ENCODE data around the gene CERS6. TPM values are rescaled to one million over a fixed set of nuclear protein-coding genes. Genes with fewer than 3 reads are reported as not detected.

The CERS6 gene
- total and polyA plus RNA-seq, 2 experiments from 2014 or later = 40.9 to 99.1 TPM

DNA sequence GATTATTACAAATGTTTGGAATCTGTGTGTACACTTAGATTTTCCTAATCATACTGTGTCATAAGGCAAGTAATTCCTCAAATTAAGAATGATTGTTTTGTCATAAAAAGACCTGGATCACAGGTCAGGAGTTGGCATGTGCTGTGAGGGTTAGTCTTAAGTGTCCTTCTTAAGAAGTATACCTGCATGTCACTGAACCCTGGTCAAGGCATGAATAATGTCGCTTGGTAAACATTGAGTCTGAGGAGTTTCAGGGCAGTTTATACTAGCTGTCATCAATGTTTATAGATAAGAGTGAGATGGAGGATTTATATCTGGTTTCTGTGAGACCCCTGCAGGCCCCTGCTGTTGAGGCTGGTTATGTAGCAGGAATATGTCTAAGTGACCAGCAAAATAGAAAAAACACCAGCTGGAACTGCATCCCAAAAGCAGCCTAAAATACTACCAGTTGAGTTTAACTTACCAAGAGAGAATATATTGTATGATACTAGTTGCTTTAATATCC, 234.4 kb downstream of the CERS6 start:
- H3K79me2 ChIP-seq = peaks cover 43% of the 10 kb centered on the region
- no peak overlapping the region for H3K4me3 ChIP-seq
- H3K36me3 ChIP-seq (replicated peaks; ENCODE audit: insufficient read depth, low read depth) = no peaks in the 10 kb centered on the region
- H3K27ac ChIP-seq = peak overlapping the region; percentile 37
- H3K4me1 ChIP-seq (ENCODE audit: insufficient read depth) = peaks cover 40% of the 10 kb centered on the region
- H3K27me3 ChIP-seq = no peaks in the 10 kb centered on the region
- TF ChIP-seq EZH2 (IDR thresholded peaks at IDR 0.05; ENCODE audit: borderline replicate concordance) (no peak), EZH2phosphoT487 (IDR thresholded peaks at IDR 0.05; ENCODE audit: low read depth, severe bottlenecking, unreplicated experiment) (no peak)
- TF ChIP-seq, protein P1, sequence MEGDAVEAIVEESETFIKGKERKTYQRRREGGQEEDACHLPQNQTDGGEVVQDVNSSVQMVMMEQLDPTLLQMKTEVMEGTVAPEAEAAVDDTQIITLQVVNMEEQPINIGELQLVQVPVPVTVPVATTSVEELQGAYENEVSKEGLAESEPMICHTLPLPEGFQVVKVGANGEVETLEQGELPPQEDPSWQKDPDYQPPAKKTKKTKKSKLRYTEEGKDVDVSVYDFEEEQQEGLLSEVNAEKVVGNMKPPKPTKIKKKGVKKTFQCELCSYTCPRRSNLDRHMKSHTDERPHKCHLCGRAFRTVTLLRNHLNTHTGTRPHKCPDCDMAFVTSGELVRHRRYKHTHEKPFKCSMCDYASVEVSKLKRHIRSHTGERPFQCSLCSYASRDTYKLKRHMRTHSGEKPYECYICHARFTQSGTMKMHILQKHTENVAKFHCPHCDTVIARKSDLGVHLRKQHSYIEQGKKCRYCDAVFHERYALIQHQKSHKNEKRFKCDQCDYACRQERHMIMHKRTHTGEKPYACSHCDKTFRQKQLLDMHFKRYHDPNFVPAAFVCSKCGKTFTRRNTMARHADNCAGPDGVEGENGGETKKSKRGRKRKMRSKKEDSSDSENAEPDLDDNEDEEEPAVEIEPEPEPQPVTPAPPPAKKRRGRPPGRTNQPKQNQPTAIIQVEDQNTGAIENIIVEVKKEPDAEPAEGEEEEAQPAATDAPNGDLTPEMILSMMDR (IDR thresholded peaks at IDR 0.05; ENCODE audit: poor library complexity) = no peak
- H3K4me2 ChIP-seq = no peak overlapping the region
- no peak for DNase-seq (ENCODE audit: low spot score)
- no peaks in the 10 kb centered on the region for H3K9me2 ChIP-seq (replicated peaks; ENCODE audit: insufficient read depth)
- H3K9me3 ChIP-seq (ENCODE audit: low read depth) = no peaks in the 10 kb centered on the region
- no peak overlapping the region for H2AFZ ChIP-seq
- H4K20me1 ChIP-seq (ENCODE audit: insufficient read depth, poor library complexity, severe bottlenecking) = no peaks in the 10 kb centered on the region
- 28% methylated on average over 1 of the region's 1 CpG for WGBS (ENCODE audit: low lambda C conversion rate, missing lambda C conversion rate)

DNA sequence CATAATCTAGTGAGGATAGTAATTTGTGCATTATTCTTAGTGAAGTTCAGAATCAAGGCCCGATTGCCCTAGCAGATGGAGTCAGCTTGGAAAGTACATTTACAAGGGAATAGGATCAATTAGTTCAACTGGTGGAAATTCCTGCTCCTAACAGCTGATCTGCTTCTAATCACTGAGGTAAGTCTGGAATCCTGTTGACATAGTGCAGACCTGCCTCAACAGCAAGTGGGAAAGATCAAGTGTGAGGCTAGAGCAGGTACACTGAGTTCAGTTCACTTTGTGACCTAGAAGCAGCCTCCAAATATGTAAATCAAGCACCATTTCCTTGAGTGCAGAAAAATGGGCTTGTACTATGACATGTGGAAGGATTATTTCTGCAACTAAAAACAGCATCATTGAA, 235.1 kb downstream of the CERS6 start:
- Histone ChIP-seq H3K27ac (peak overlapping the region; percentile 37), H3K79me2 (peaks cover 46% of the 10 kb centered on the region), H3K4me1 (ENCODE audit: insufficient read depth) (peaks cover 32% of the 10 kb centered on the region), H3K36me3 (replicated peaks; ENCODE audit: insufficient read depth, low read depth) (no peaks in the 10 kb centered on the region), H4K20me1 (ENCODE audit: insufficient read depth, poor library complexity, severe bottlenecking) (no peaks in the 10 kb centered on the region), H3K27me3 (no peaks in the 10 kb centered on the region), H3K9me3 (ENCODE audit: low read depth) (no peaks in the 10 kb centered on the region), H3K4me2 (no peak overlapping the region), H3K4me3 (no peak overlapping the region), H2AFZ (no peak overlapping the region), H3K9me2 (replicated peaks; ENCODE audit: insufficient read depth) (no peaks in the 10 kb centered on the region)
- DNase-seq (ENCODE audit: low spot score) = no peak
- 31% methylated on average over 1 of the region's 1 CpG for WGBS (ENCODE audit: low lambda C conversion rate, missing lambda C conversion rate)
- TF ChIP-seq, protein P1 (IDR thresholded peaks at IDR 0.05; ENCODE audit: poor library complexity) = no peak
- TF ChIP-seq EZH2 (IDR thresholded peaks at IDR 0.05; ENCODE audit: borderline replicate concordance) = no peak
- TF ChIP-seq EZH2phosphoT487 (IDR thresholded peaks at IDR 0.05; ENCODE audit: low read depth, severe bottlenecking, unreplicated experiment) = no peak

DNA sequence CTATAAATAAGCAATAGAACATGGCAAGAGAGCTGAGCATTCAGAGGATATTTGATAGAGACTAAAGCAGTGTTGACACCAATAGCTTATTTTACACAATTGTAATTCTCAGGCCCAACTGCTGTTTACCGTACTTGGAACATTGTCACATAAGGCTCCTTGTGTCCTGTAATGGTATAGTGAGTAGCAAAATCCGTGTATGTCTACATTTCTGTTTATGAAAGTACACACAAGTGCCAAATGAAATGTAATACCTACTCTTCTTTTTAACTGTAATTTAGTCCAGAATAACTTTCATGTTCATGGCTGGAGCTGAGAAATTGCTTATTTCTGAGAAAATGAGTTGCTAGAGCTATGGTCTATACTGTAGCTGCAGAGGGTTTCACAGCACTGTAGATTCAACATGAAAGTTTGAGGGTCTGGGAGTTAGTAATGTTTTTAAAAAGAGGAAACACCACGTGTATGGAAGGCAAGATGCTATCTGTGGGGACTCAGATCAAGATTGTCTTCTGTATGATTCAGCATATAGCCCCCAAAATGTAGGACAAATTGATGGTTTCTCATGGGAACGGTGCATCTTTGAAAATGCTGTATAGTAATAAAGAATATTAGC, 236.2 kb downstream of the CERS6 start:
- Histone ChIP-seq H3K4me3 (no peak overlapping the region), H3K27ac (no peak overlapping the region), H4K20me1 (ENCODE audit: insufficient read depth, poor library complexity, severe bottlenecking) (no peaks in the 10 kb centered on the region), H3K79me2 (peaks cover 40% of the 10 kb centered on the region), H2AFZ (no peak overlapping the region), H3K9me2 (replicated peaks; ENCODE audit: insufficient read depth) (no peaks in the 10 kb centered on the region), H3K4me1 (ENCODE audit: insufficient read depth) (peaks cover 31% of the 10 kb centered on the region), H3K4me2 (no peak overlapping the region), H3K9me3 (ENCODE audit: low read depth) (no peaks in the 10 kb centered on the region), H3K27me3 (no peaks in the 10 kb centered on the region), H3K36me3 (replicated peaks; ENCODE audit: insufficient read depth, low read depth) (no peaks in the 10 kb centered on the region)
- 82% methylated on average over 4 of the region's 4 CpGs for whole genome bisulfite sequencing (ENCODE audit: low lambda C conversion rate, missing lambda C conversion rate)
- no peak for DNase-seq (ENCODE audit: low spot score)
- TF ChIP-seq, protein P1 (IDR thresholded peaks at IDR 0.05; ENCODE audit: poor library complexity) = no peak
- TF ChIP-seq EZH2phosphoT487 (IDR thresholded peaks at IDR 0.05; ENCODE audit: low read depth, severe bottlenecking, unreplicated experiment) = no peak
- no peak for TF ChIP-seq EZH2 (IDR thresholded peaks at IDR 0.05; ENCODE audit: borderline replicate concordance)
